Activated naive CD8-positive, alpha-beta T cell (primary cell): ENCODE data around the gene OBP2B.
"Not testable (repeated sequence)": the region's sequence is repeated elsewhere in the genome, so short reads cannot be mapped to it uniquely, and the experiment has no call there.

Experiments used
- H3K27ac Mint-ChIP-seq: one replicate; pipeline ENCODE4 v1.8.0; 2021; ENCODE audit warnings: mixed read lengths
- H3K27me3 Mint-ChIP-seq: one replicate; pipeline ENCODE4 v1.8.0; 2021; ENCODE audit warnings: mixed read lengths
- H3K36me3 Mint-ChIP-seq: one replicate; pipeline ENCODE4 v1.8.0; 2021; ENCODE audit warnings: mixed read lengths
- H3K4me1 Mint-ChIP-seq: one replicate; pipeline ENCODE4 v1.8.0; 2021; ENCODE audit warnings: low read depth, mixed read lengths
- H3K4me3 Mint-ChIP-seq: one replicate; pipeline ENCODE4 v1.8.0; 2021; ENCODE audit warnings: mild to moderate bottlenecking, mixed read lengths
- H3K9me3 Mint-ChIP-seq: one replicate; pipeline ENCODE4 v1.8.0; 2021; ENCODE audit warnings: low read depth, mixed read lengths

Gene OBP2B

GRCh38 chr9:133247632-133248031, 38.6 kb upstream of the OBP2B start:
- no peak overlapping the region for H3K27ac Mint-ChIP-seq
- H3K27me3 Mint-ChIP-seq = peaks cover 6% of the 10 kb centered on the region
- H3K9me3 Mint-ChIP-seq = no peaks in the 10 kb centered on the region
- H3K4me3 Mint-ChIP-seq = no peak overlapping the region
- no peaks in the 10 kb centered on the region for H3K36me3 Mint-ChIP-seq
- H3K4me1 Mint-ChIP-seq = no peaks in the 10 kb centered on the region

- Mint-ChIP-seq H3K4me1 (no peaks in the 10 kb centered on the region), H3K27ac (no peak overlapping the region), H3K9me3 (no peaks in the 10 kb centered on the region), H3K27me3 (peaks cover 8% of the 10 kb centered on the region), H3K36me3 (no peaks in the 10 kb centered on the region), H3K4me3 (no peak overlapping the region)
Observed at GRCh38 chr9:133246991-133247390, 37.9 kb upstream of the OBP2B start.

GRCh38 chr9:133246562-133246961, 37.5 kb upstream of the OBP2B start:
- no peak overlapping the region for H3K4me3 Mint-ChIP-seq
- H3K27ac Mint-ChIP-seq = no peak overlapping the region
- no peaks in the 10 kb centered on the region for H3K9me3 Mint-ChIP-seq
- no peaks in the 10 kb centered on the region for H3K36me3 Mint-ChIP-seq
- peaks cover 9% of the 10 kb centered on the region for H3K27me3 Mint-ChIP-seq
- no peaks in the 10 kb centered on the region for H3K4me1 Mint-ChIP-seq

- H3K4me1 Mint-ChIP-seq = peaks cover 8% of the 10 kb centered on the region
- H3K27ac Mint-ChIP-seq = no peak overlapping the region
- no peak overlapping the region for H3K4me3 Mint-ChIP-seq
- peaks cover 9% of the 10 kb centered on the region for H3K27me3 Mint-ChIP-seq
- no peaks in the 10 kb centered on the region for H3K36me3 Mint-ChIP-seq
- no peaks in the 10 kb centered on the region for H3K9me3 Mint-ChIP-seq
Observed at GRCh38 chr9:133242991-133243390, 33.9 kb upstream of the OBP2B start.

- Mint-ChIP-seq H3K9me3 (no peaks in the 10 kb centered on the region), H3K4me3 (no peak overlapping the region)
Observed at GRCh38 chr9:133242241-133242640, 33.2 kb upstream of the OBP2B start.

GRCh38 chr9:133239533-133240090, 30.6 kb upstream of the OBP2B start:
- no peaks in the 10 kb centered on the region for H3K36me3 Mint-ChIP-seq
- H3K27me3 Mint-ChIP-seq = peaks cover 9% of the 10 kb centered on the region
- peaks cover 10% of the 10 kb centered on the region for H3K4me1 Mint-ChIP-seq
- no peak overlapping the region for H3K4me3 Mint-ChIP-seq
- no peak overlapping the region for H3K27ac Mint-ChIP-seq
- H3K9me3 Mint-ChIP-seq = no peaks in the 10 kb centered on the region

More at GRCh38 chr9:133242241-133242640, 33.2 kb upstream of the OBP2B start:
- H3K36me3 Mint-ChIP-seq = no peaks in the 10 kb centered on the region
- H3K27me3 Mint-ChIP-seq = peaks cover 9% of the 10 kb centered on the region
- no peak overlapping the region for H3K27ac Mint-ChIP-seq
- peaks cover 10% of the 10 kb centered on the region for H3K4me1 Mint-ChIP-seq

GRCh38 chr9:133238851-133239532, 29.9 kb upstream of the OBP2B start:
- no peak overlapping the region for H3K27ac Mint-ChIP-seq
- H3K36me3 Mint-ChIP-seq = no peaks in the 10 kb centered on the region
- H3K4me1 Mint-ChIP-seq = peaks cover 10% of the 10 kb centered on the region
- peak overlapping the region; percentile 76 for H3K4me3 Mint-ChIP-seq
- H3K9me3 Mint-ChIP-seq = no peaks in the 10 kb centered on the region
- peaks cover 9% of the 10 kb centered on the region for H3K27me3 Mint-ChIP-seq

- Mint-ChIP-seq H3K36me3 (no peaks in the 10 kb centered on the region), H3K27ac (no peak overlapping the region), H3K9me3 (no peaks in the 10 kb centered on the region), H3K27me3 (peaks cover 5% of the 10 kb centered on the region), H3K4me3 (peak overlapping the region; percentile 76), H3K4me1 (peaks cover 10% of the 10 kb centered on the region)
Observed at GRCh38 chr9:133238272-133238850, 29.3 kb upstream of the OBP2B start.

- H3K4me1 Mint-ChIP-seq = peaks cover 10% of the 10 kb centered on the region
- no peaks in the 10 kb centered on the region for H3K9me3 Mint-ChIP-seq
- peaks cover 2% of the 10 kb centered on the region for H3K27me3 Mint-ChIP-seq
- H3K36me3 Mint-ChIP-seq = no peaks in the 10 kb centered on the region
- H3K4me3 Mint-ChIP-seq = no peak overlapping the region
- H3K27ac Mint-ChIP-seq = no peak overlapping the region
Observed at GRCh38 chr9:133237035-133237731, 28.1 kb upstream of the OBP2B start.

GRCh38 chr9:133236291-133237034, 27.4 kb upstream of the OBP2B start:
- H3K9me3 Mint-ChIP-seq, H3K4me3 Mint-ChIP-seq, H3K36me3 Mint-ChIP-seq, H3K27me3 Mint-ChIP-seq, H3K27ac Mint-ChIP-seq, H3K4me1 Mint-ChIP-seq: not testable (repeated sequence)

GRCh38 chr9:133235549-133236222, 26.6 kb upstream of the OBP2B start:
- Mint-ChIP-seq H3K4me3 (no peak overlapping the region), H3K9me3 (no peaks in the 10 kb centered on the region), H3K27ac (no peak overlapping the region), H3K27me3 (no peaks in the 10 kb centered on the region), H3K36me3 (no peaks in the 10 kb centered on the region), H3K4me1 (peaks cover 10% of the 10 kb centered on the region)

GRCh38 chr9:133234577-133235322, 25.7 kb upstream of the OBP2B start:
- Mint-ChIP-seq H3K27me3 (no peaks in the 10 kb centered on the region), H3K4me3 (no peak overlapping the region), H3K36me3 (no peaks in the 10 kb centered on the region), H3K4me1 (peaks cover 10% of the 10 kb centered on the region), H3K27ac (no peak overlapping the region), H3K9me3 (no peaks in the 10 kb centered on the region)

GRCh38 chr9:133233681-133234432, 24.8 kb upstream of the OBP2B start:
- peaks cover 6% of the 10 kb centered on the region for H3K4me1 Mint-ChIP-seq
- no peaks in the 10 kb centered on the region for H3K9me3 Mint-ChIP-seq
- H3K27me3 Mint-ChIP-seq = no peaks in the 10 kb centered on the region
- H3K27ac Mint-ChIP-seq = no peak overlapping the region
- no peak overlapping the region for H3K4me3 Mint-ChIP-seq
- H3K36me3 Mint-ChIP-seq = no peaks in the 10 kb centered on the region
